ENCODE measurements around the gene RNASE12. TPM values are rescaled to one million over a fixed set of nuclear protein-coding genes. Genes with fewer than 3 reads are reported as not detected.
"Not testable (repeated sequence)": the region's sequence is repeated elsewhere in the genome, so short reads cannot be mapped to it uniquely, and the experiment has no call there.

The RNASE12 gene
- total RNA-seq, 1 donor from 2014 or later = not detected

GRCh38 chr14:20578784-20579502 lies 12.2 kb downstream of the RNASE12 start:
- H3K27ac Mint-ChIP-seq = no peak overlapping the region

GRCh38 chr14:20578325-20578724 lies 12.9 kb downstream of the RNASE12 start:
- Mint-ChIP-seq H3K9me3 (no peaks in the 10 kb centered on the region), H3K27ac (no peak overlapping the region), H3K4me3 (no peak overlapping the region), H3K4me1 (ENCODE audit: unreplicated experiment) (no peaks in the 10 kb centered on the region), H3K27me3 (no peaks in the 10 kb centered on the region), H3K36me3 (no peaks in the 10 kb centered on the region)
- TF ChIP-seq, protein P1, sequence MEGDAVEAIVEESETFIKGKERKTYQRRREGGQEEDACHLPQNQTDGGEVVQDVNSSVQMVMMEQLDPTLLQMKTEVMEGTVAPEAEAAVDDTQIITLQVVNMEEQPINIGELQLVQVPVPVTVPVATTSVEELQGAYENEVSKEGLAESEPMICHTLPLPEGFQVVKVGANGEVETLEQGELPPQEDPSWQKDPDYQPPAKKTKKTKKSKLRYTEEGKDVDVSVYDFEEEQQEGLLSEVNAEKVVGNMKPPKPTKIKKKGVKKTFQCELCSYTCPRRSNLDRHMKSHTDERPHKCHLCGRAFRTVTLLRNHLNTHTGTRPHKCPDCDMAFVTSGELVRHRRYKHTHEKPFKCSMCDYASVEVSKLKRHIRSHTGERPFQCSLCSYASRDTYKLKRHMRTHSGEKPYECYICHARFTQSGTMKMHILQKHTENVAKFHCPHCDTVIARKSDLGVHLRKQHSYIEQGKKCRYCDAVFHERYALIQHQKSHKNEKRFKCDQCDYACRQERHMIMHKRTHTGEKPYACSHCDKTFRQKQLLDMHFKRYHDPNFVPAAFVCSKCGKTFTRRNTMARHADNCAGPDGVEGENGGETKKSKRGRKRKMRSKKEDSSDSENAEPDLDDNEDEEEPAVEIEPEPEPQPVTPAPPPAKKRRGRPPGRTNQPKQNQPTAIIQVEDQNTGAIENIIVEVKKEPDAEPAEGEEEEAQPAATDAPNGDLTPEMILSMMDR (conservative IDR thresholded peaks at IDR 0.05) = no peak
- no peak for DNase-seq (ENCODE audit: extremely low spot score, unreplicated experiment)

More at GRCh38 chr14:20578784-20579502, 12.2 kb downstream of the RNASE12 start:
- Mint-ChIP-seq H3K27me3 (no peaks in the 10 kb centered on the region), H3K9me3 (no peaks in the 10 kb centered on the region), H3K36me3 (no peaks in the 10 kb centered on the region), H3K4me1 (ENCODE audit: unreplicated experiment) (no peaks in the 10 kb centered on the region), H3K4me3 (no peak overlapping the region)
- TF ChIP-seq, protein P1 (conservative IDR thresholded peaks at IDR 0.05) = no peak
- no peak for DNase-seq (ENCODE audit: extremely low spot score, unreplicated experiment)

- not testable (repeated sequence) for H3K4me3 Mint-ChIP-seq; H3K4me1 Mint-ChIP-seq (ENCODE audit: unreplicated experiment); DNase-seq (ENCODE audit: extremely low spot score, unreplicated experiment); H3K9me3 Mint-ChIP-seq; H3K27ac Mint-ChIP-seq; H3K27me3 Mint-ChIP-seq; H3K36me3 Mint-ChIP-seq
These were observed 18.7 kb downstream of the RNASE12 start for GRCh38 chr14:20572382-20572990.

GRCh38 chr14:20570720-20571119 lies 20.5 kb downstream of the RNASE12 start:
- H3K36me3 Mint-ChIP-seq; H3K9me3 Mint-ChIP-seq; DNase-seq (ENCODE audit: extremely low spot score, unreplicated experiment); H3K27ac Mint-ChIP-seq; H3K4me1 Mint-ChIP-seq (ENCODE audit: unreplicated experiment); H3K27me3 Mint-ChIP-seq; H3K4me3 Mint-ChIP-seq: not testable (repeated sequence)

GRCh38 chr14:20569865-20570264 lies 21.3 kb downstream of the RNASE12 start:
- DNase-seq (ENCODE audit: extremely low spot score, unreplicated experiment); H3K9me3 Mint-ChIP-seq; H3K27ac Mint-ChIP-seq; H3K27me3 Mint-ChIP-seq; H3K4me1 Mint-ChIP-seq (ENCODE audit: unreplicated experiment); H3K4me3 Mint-ChIP-seq; H3K36me3 Mint-ChIP-seq: not testable (repeated sequence)

- no peaks in the 10 kb centered on the region for H3K4me1 Mint-ChIP-seq (ENCODE audit: unreplicated experiment)
- TF ChIP-seq, protein P1 (conservative IDR thresholded peaks at IDR 0.05) = no peak
- no peaks in the 10 kb centered on the region for H3K9me3 Mint-ChIP-seq
- no peak for DNase-seq (ENCODE audit: extremely low spot score, unreplicated experiment)
- H3K27ac Mint-ChIP-seq = no peak overlapping the region
- no peaks in the 10 kb centered on the region for H3K27me3 Mint-ChIP-seq
- no peak overlapping the region for H3K4me3 Mint-ChIP-seq
- H3K36me3 Mint-ChIP-seq = no peaks in the 10 kb centered on the region
These were observed 22.1 kb downstream of the RNASE12 start for GRCh38 chr14:20569066-20569465.

DNA sequence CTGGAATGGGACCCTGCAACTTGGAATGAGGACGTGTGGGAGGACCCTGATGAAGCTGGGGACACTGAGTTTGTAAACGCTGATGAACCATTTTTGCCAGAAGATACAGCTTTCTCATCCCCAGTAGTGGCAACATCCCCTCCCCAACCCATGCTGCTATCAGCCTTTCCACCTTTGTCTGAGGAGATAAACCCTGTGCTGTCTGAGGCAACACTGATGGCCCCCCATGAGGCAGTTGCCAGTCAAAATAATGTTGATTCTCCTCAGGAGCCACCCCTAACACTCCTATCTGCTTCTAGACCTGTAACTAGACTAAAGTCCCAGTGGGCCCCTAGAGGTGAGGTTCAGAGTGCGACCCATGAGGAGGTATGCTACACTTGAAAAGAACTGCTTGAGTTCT lies 22.8 kb downstream of the RNASE12 start:
- no peak overlapping the region for H3K27ac Mint-ChIP-seq
- no peaks in the 10 kb centered on the region for H3K27me3 Mint-ChIP-seq
- no peaks in the 10 kb centered on the region for H3K4me1 Mint-ChIP-seq (ENCODE audit: unreplicated experiment)
- no peak for DNase-seq (ENCODE audit: extremely low spot score, unreplicated experiment)
- H3K4me3 Mint-ChIP-seq = no peak overlapping the region
- TF ChIP-seq, protein P1 (conservative IDR thresholded peaks at IDR 0.05) = no peak
- H3K9me3 Mint-ChIP-seq = no peaks in the 10 kb centered on the region
- H3K36me3 Mint-ChIP-seq = no peaks in the 10 kb centered on the region

GRCh38 chr14:20567199-20567598 lies 24.0 kb downstream of the RNASE12 start:
- H3K36me3 Mint-ChIP-seq; DNase-seq (ENCODE audit: extremely low spot score, unreplicated experiment); H3K27ac Mint-ChIP-seq; H3K9me3 Mint-ChIP-seq; H3K4me3 Mint-ChIP-seq; H3K4me1 Mint-ChIP-seq (ENCODE audit: unreplicated experiment); H3K27me3 Mint-ChIP-seq: not testable (repeated sequence)
